HFFc6 (cell line): ENCODE measurements around the gene GVQW3. TPM values are rescaled to one million over a fixed set of nuclear protein-coding genes. Genes with fewer than 3 reads are reported as not detected.

ENCODE experiments used
- DNase-seq: peaks from one replicate; pipeline ENCODE4 v3.0.0-alpha.2; 2018
- H3K27ac Mint-ChIP-seq: 2 replicates; pipeline ENCODE4 v1.8.0; 2020; ENCODE audit warnings: mild to moderate bottlenecking, mixed read lengths
- H3K27me3 Mint-ChIP-seq: 2 replicates; pipeline ENCODE4 v1.8.0; 2021; ENCODE audit warnings: mild to moderate bottlenecking, moderate library complexity, mixed read lengths; ENCODE audit not compliant: insufficient read depth
- H3K36me3 Mint-ChIP-seq: 2 replicates; pipeline ENCODE4 v1.8.0; 2021; ENCODE audit warnings: low read depth, mixed read lengths
- H3K4me1 Mint-ChIP-seq: 2 replicates; pipeline ENCODE4 v1.8.0; 2020; ENCODE audit warnings: low read depth, mixed read lengths
- H3K4me3 Mint-ChIP-seq: 2 replicates; pipeline ENCODE4 v1.8.0; 2020; ENCODE audit warnings: mild to moderate bottlenecking, moderate library complexity, mixed read lengths
- H3K9me3 Mint-ChIP-seq: 2 replicates; pipeline ENCODE4 v1.8.0; 2020; ENCODE audit warnings: mild to moderate bottlenecking, mixed read lengths
- total RNA-seq, 6 experiments: library from RNA; stranded (reverse); fragmentation: NEBNext Ultra II Directional; extraction: Animal tissue kit (Norgen Biotek cat#: 25700); gene quantifications; 2 replicates in 1 of 6; 3 replicates in 5 of 6; pipeline ENCODE4 v1.2.3, GENCODE V29; 2021
- TF ChIP-seq, protein P1 (sequence below): fragments of 200-600 bp; sonication (generic); IDR thresholded peaks from 2 replicates; pipeline ENCODE4 v1.5.0; 2021; ENCODE audit warnings: antibody characterized with exemption, mild to moderate bottlenecking

The GVQW3 gene
- total RNA-seq, 6 experiments from 2014 or later: 0.31 to 1.6 (median 0.69) TPM

DNA sequence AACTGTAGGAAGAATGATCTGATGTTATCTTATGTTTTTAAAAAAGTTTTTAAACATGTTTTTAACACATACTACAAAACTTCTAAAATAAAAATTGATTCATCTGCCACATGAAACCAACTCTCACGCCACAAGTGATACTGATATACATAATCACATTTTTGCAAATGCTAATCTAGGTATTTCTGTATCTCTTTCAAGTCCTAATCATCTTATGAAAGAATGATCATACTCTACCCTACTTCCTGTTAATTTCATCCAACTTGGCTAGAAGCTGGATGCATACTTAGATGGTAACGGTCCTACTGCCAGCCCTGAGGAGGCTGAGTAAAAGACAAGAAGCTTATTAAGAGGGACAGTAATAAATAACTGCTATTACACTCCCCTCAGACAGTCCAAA, 19.3 kb upstream of the GVQW3 start:
- H3K4me3 Mint-ChIP-seq: no peak overlapping the region

DNA sequence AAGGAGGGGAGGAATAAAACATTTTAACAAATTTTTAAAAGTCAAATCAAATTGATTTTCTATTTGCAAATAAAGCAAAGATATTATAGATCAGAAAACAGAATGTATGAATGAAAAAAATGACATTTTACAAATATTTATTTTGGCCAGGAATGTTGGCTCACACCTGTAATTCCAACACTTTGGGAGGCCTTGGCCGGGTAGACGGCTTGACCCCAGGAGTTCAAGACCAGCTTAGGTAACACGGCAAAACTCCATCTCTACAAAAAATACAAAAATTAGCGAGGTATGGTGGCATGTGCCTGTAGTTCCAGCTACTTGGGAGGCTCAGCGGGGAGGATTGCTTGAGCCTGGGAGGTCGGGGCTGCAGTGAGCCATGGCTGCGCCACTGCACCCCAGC, 18.4 kb upstream of the GVQW3 start:
- Mint-ChIP-seq H3K4me1 (peaks cover 23% of the 10 kb centered on the region), H3K4me3 (no peak overlapping the region), H3K27ac (no peak overlapping the region), H3K27me3 (no peaks in the 10 kb centered on the region), H3K9me3 (no peaks in the 10 kb centered on the region), H3K36me3 (peaks cover 5% of the 10 kb centered on the region; the same call in 1 of the 2 replicates)
- TF ChIP-seq, protein P1, sequence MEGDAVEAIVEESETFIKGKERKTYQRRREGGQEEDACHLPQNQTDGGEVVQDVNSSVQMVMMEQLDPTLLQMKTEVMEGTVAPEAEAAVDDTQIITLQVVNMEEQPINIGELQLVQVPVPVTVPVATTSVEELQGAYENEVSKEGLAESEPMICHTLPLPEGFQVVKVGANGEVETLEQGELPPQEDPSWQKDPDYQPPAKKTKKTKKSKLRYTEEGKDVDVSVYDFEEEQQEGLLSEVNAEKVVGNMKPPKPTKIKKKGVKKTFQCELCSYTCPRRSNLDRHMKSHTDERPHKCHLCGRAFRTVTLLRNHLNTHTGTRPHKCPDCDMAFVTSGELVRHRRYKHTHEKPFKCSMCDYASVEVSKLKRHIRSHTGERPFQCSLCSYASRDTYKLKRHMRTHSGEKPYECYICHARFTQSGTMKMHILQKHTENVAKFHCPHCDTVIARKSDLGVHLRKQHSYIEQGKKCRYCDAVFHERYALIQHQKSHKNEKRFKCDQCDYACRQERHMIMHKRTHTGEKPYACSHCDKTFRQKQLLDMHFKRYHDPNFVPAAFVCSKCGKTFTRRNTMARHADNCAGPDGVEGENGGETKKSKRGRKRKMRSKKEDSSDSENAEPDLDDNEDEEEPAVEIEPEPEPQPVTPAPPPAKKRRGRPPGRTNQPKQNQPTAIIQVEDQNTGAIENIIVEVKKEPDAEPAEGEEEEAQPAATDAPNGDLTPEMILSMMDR: no peak
- no peak for DNase-seq

More for the DNA sequence above, 19.3 kb upstream of the GVQW3 start:
- Mint-ChIP-seq H3K27ac (no peak overlapping the region), H3K36me3 (peaks cover 5% of the 10 kb centered on the region; the same call in 1 of the 2 replicates), H3K9me3 (no peaks in the 10 kb centered on the region), H3K27me3 (no peaks in the 10 kb centered on the region), H3K4me1 (peaks cover 22% of the 10 kb centered on the region)
- TF ChIP-seq, protein P1: no peak
- DNase-seq: no peak

DNA sequence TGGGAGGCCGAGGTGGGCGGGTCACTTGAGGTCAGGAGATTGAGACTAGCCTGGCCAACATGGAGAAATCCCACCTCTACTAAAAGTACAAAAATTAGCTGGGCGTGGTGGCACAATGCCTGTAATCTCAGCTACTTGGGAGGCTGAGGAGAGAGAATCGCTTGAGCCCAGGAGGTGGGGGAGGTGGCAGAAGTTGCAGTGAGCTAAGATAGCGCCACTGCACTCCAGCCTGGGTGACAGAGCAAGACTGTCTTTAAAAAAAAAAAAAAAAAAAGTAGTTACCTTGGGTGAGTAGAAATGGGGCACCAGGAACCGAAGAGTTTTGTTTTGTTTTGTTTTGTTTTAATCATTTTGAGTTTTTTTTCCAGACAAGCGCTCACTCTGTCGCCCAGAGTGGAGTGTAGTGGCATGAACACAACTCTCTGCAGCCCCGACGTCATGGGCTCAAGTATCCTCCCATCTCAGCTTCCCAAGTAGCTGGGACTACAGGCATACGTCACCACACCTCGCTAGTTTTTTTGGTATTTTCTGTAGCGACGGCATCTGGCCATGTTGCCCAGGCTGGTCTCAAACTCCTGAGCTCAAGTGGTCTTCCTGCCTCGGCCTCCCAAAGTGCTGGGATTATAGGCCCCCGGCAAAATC, 16.0 kb upstream of the GVQW3 start:
- Mint-ChIP-seq H3K9me3 (no peaks in the 10 kb centered on the region), H3K4me1 (peaks cover 38% of the 10 kb centered on the region), H3K36me3 (no peaks in the 10 kb centered on the region), H3K4me3 (no peak overlapping the region), H3K27me3 (no peaks in the 10 kb centered on the region), H3K27ac (no peak overlapping the region)
- TF ChIP-seq, protein P1: no peak
- DNase-seq: no peak

DNA sequence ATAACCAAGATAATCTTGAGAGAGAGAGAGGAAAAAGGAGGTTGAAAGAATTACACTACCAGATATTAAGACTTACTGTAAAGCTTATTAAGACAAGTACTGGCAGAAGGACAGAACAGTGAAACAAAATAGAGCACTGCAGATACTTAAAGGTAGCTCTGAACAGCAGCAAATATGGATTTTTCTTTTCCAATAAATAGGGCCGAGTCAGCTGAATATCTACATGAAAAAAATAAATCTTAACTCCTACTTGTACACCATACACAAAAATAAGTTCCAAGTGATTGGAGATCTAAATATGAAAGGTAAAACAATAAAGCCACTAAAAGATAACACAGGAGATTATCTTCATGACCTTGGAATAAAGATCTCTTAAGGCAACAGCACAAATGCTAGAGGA, 12.6 kb upstream of the GVQW3 start:
- no peaks in the 10 kb centered on the region; the same call in 1 of the 2 replicates for H3K27me3 Mint-ChIP-seq
- no peak for DNase-seq
- peaks cover 41% of the 10 kb centered on the region for H3K4me1 Mint-ChIP-seq
- TF ChIP-seq, protein P1: no peak
- H3K9me3 Mint-ChIP-seq: no peaks in the 10 kb centered on the region
- no peak overlapping the region for H3K4me3 Mint-ChIP-seq
- no peaks in the 10 kb centered on the region for H3K36me3 Mint-ChIP-seq
- H3K27ac Mint-ChIP-seq: no peak overlapping the region

DNA sequence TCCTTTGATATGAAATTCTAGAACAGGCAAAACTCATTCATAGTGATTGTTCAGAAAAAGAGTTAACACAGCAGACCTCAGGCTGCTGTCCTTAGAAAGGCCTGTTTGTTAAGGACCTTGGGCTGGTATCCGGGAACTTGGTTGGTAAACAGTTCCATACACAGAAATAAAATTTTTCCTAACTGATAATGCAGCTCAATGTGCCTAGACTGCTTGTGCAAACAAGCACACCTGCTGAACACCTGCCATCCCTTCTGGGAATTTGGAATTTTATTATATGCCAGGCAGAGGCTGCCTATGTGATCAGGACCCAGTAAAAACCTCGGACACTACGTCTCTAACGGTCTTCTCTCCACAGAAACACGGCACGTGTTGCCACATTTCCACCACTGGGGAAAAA, 11.7 kb upstream of the GVQW3 start:
- no peaks in the 10 kb centered on the region for H3K36me3 Mint-ChIP-seq
- H3K4me1 Mint-ChIP-seq: peaks cover 47% of the 10 kb centered on the region
- no peak overlapping the region for H3K4me3 Mint-ChIP-seq
- TF ChIP-seq, protein P1: no peak
- no peak for DNase-seq
- no peaks in the 10 kb centered on the region for H3K9me3 Mint-ChIP-seq
- no peak overlapping the region for H3K27ac Mint-ChIP-seq
- H3K27me3 Mint-ChIP-seq: no peaks in the 10 kb centered on the region; the same call in 1 of the 2 replicates
